Stimulated activated CD8-positive, alpha-beta memory T cell treated with anti-CD3 and anti-CD28 coated beads, Interleukin-2, amount 100 ng/mL, for 1 hour (primary cell): ENCODE measurements around the gene PNPT1.
"Not testable (repeated sequence)": the region's sequence is repeated elsewhere in the genome, so short reads cannot be mapped to it uniquely, and the experiment has no call there.

Experiments
- DNase-seq, 2 donors: peaks; one replicate each; pipeline ENCODE4 v3.0.0-alpha.2; 2020; ENCODE audit warnings: low read depth in 2 of 2

Gene PNPT1

GRCh38 chr2:55596795-55597194 lies 96.8 kb downstream of the PNPT1 start:
- DNase-seq, result not testable (repeated sequence)

- no peak for DNase-seq
Measured at GRCh38 chr2:55595536-55595935, 98.1 kb downstream of the PNPT1 start.

GRCh38 chr2:55592130-55592529 lies 101.5 kb downstream of the PNPT1 start:
- DNase-seq, result no peak

GRCh38 chr2:55590810-55591440 lies 102.7 kb downstream of the PNPT1 start:
- no peak for DNase-seq

DNA sequence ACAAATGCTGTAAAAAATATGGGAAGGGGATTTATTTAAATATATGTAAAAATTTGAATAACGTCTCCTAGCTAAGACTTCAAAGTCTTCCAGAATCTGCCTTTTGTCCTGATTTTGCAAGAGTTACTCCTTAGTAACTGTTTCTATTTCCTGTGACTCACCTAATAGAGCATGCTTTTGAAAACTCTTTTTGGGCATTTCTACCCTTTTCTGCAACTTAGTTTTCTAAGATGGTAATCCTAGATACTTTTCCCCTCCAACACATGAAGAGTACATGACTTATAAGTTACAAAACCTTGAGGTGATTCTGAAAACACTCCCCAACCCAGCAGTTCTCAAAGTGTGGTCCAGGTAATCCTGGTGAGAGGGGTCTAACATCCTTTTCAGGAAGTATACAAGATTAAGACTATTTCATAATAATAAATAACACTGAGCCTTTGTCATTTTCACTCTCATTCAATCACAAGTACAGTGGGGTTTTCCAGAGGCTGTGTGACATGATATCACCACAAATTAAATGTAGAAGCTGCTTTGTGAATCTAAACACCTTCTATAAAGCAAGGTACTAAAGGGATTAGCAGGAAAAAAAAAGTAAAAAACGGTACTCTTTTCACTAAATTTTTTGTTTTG lies 108.1 kb downstream of the PNPT1 start:
- no peak for DNase-seq
